ENCODE measurements around the gene STRIP2.
A peak's percentile ranks its signal among the peaks of the same experiment; 100 is the strongest.

STRIP2 gene

GRCh38 chr7:129497156-129497555 lies 62.9 kb downstream of the STRIP2 start:
- no peak for DNase-seq

GRCh38 chr7:129498021-129498420 lies 63.8 kb downstream of the STRIP2 start:
- DNase-seq, result no peak

GRCh38 chr7:129499999-129500398 lies 65.8 kb downstream of the STRIP2 start:
- no peak for DNase-seq

GRCh38 chr7:129501760-129502707 lies 67.8 kb downstream of the STRIP2 start, which contains the start of gene SMKR1:
Gene SMKR1, plus strand, starts transcription at chr7:129502531. Its CDS starts 294 bp downstream, at chr7:129502825.
- peak; percentile 22 to 45 for DNase-seq

- no peak for DNase-seq
Measured at GRCh38 chr7:129502708-129503685, 68.8 kb downstream of the STRIP2 start.

GRCh38 chr7:129503725-129504124 lies 69.5 kb downstream of the STRIP2 start:
- DNase-seq, result no peak

GRCh38 chr7:129512192-129512591 lies 78.0 kb downstream of the STRIP2 start:
- DNase-seq, result no peak

GRCh38 chr7:129513546-129513945 lies 79.3 kb downstream of the STRIP2 start:
- no peak for DNase-seq

- DNase-seq, result no peak
Measured at GRCh38 chr7:129514683-129515082, 80.5 kb downstream of the STRIP2 start.

GRCh38 chr7:129515381-129515780 lies 81.1 kb downstream of the STRIP2 start:
- DNase-seq, result no peak

- DNase-seq, result no peak
Measured at GRCh38 chr7:129517931-129518330, 83.7 kb downstream of the STRIP2 start.

- DNase-seq, result no peak
Measured at GRCh38 chr7:129519464-129519863, 85.2 kb downstream of the STRIP2 start.

- DNase-seq, result no peak
Measured at GRCh38 chr7:129522088-129522970, 88.1 kb downstream of the STRIP2 start.

- no peak for DNase-seq
Measured at GRCh38 chr7:129522971-129523340, 88.7 kb downstream of the STRIP2 start.

- no peak for DNase-seq
Measured at GRCh38 chr7:129523924-129524323, 89.7 kb downstream of the STRIP2 start.

- DNase-seq, result peak; percentile 20 to 39
Measured at GRCh38 chr7:129524405-129524804, 90.2 kb downstream of the STRIP2 start.

GRCh38 chr7:129525225-129525862 lies 91.1 kb downstream of the STRIP2 start:
- no peak for DNase-seq

GRCh38 chr7:129529643-129530042 lies 95.4 kb downstream of the STRIP2 start:
- no peak for DNase-seq

GRCh38 chr7:129530795-129531391 lies 96.7 kb downstream of the STRIP2 start:
- peak; percentile 43 to 56 for DNase-seq

GRCh38 chr7:129531721-129532120 lies 97.5 kb downstream of the STRIP2 start:
- DNase-seq, result no peak

- DNase-seq, result no peak
Measured at GRCh38 chr7:129532375-129532774, 98.1 kb downstream of the STRIP2 start.
